D341Med (cell line): Measurements from ENCODE around the gene CDK14.
"Not testable (repeated sequence)": the region's sequence is repeated elsewhere in the genome, so short reads cannot be mapped to it uniquely, and the experiment has no call there.

Experiments used
- DNase-seq: peaks from one replicate; pipeline ENCODE4 v3.0.0; 2012; ENCODE audit warnings: low spot score

Gene CDK14

GRCh38 chr7:90720984-90721760 is 125.1 kb downstream of the CDK14 start:
- DNase-seq, result no peak

- DNase-seq, result no peak
Observed at GRCh38 chr7:90721869-90722431, 125.8 kb downstream of the CDK14 start.

GRCh38 chr7:90723233-90723632 is 127.1 kb downstream of the CDK14 start:
- no peak for DNase-seq

- no peak for DNase-seq
Observed at GRCh38 chr7:90723866-90724265, 127.7 kb downstream of the CDK14 start.

- DNase-seq, result no peak
Observed at GRCh38 chr7:90726120-90726519, 130.0 kb downstream of the CDK14 start.

- no peak for DNase-seq
Observed at GRCh38 chr7:90726623-90727022, 130.5 kb downstream of the CDK14 start.

GRCh38 chr7:90727412-90727811 is 131.3 kb downstream of the CDK14 start:
- DNase-seq, result no peak

GRCh38 chr7:90728568-90728967 is 132.4 kb downstream of the CDK14 start:
- DNase-seq, result no peak

GRCh38 chr7:90735611-90736280 is 139.6 kb downstream of the CDK14 start:
- not testable (repeated sequence) for DNase-seq

- DNase-seq, result no peak
Observed at GRCh38 chr7:90736316-90736715, 140.2 kb downstream of the CDK14 start.

GRCh38 chr7:90736968-90737939 is 141.1 kb downstream of the CDK14 start:
- DNase-seq, result no peak

GRCh38 chr7:90738249-90738648 is 142.1 kb downstream of the CDK14 start:
- no peak for DNase-seq

GRCh38 chr7:90739716-90740115 is 143.6 kb downstream of the CDK14 start:
- DNase-seq, result no peak

- no peak for DNase-seq
Observed at GRCh38 chr7:90740386-90740785, 144.3 kb downstream of the CDK14 start.

GRCh38 chr7:90743626-90744025 is 147.5 kb downstream of the CDK14 start:
- DNase-seq, result no peak

- DNase-seq, result no peak
Observed at GRCh38 chr7:90747516-90747915, 151.4 kb downstream of the CDK14 start.

GRCh38 chr7:90749262-90749661 is 153.1 kb downstream of the CDK14 start:
- DNase-seq, result no peak

- no peak for DNase-seq
Observed at GRCh38 chr7:90749774-90750173, 153.7 kb downstream of the CDK14 start.

GRCh38 chr7:90751595-90751994 is 155.5 kb downstream of the CDK14 start:
- DNase-seq, result no peak

- no peak for DNase-seq
Observed at GRCh38 chr7:90752051-90752450, 155.9 kb downstream of the CDK14 start.

GRCh38 chr7:90755041-90755440 is 158.9 kb downstream of the CDK14 start:
- DNase-seq, result no peak

- no peak for DNase-seq
Observed at GRCh38 chr7:90756366-90756765, 160.2 kb downstream of the CDK14 start.
